ENCODE results near the gene KNDC1.

GRCh38 chr10:133162910-133163856 lies 3.2 kb downstream of the KNDC1 start:
- TF ChIP-seq CTCF (IDR thresholded peaks at IDR 0.05) (no peak), POLR2A (IDR thresholded peaks at IDR 0.05) (no peak)
